K562 (cell line): ENCODE results near the gene FOXM1. TPM values are rescaled to one million over a fixed set of nuclear protein-coding genes. Genes with fewer than 3 reads are reported as not detected.

Experiments
- ATAC-seq: fragments of 200-7000 bp; cut with Tn5 transposase; 3 replicates; pipeline ENCODE4 v1.9.1; 2020; ENCODE audit warnings: moderate library complexity
- BruUV-seq: library from RNA; stranded (reverse); fragments of 400-500 nt; replicated peaks from 2 replicates; lab custom pipeline; 2021; lab: Mats Ljungman, UMichigan
- CTCF ChIA-PET: fragments of 300-600 bp; formaldehyde crosslinking; extraction: SDS; loops from one replicate; lab custom pipeline; 2021; ENCODE audit warnings: low intra/inter-chr PET ratio; lab: Yijun Ruan, JAX
- POLR2A ChIA-PET: fragments of 300-600, 350-650 bp; sonication (Branson Sonifier 250); formaldehyde crosslinking; extraction: SDS; loops from one replicate; lab custom pipeline; 2021; ENCODE audit warnings: antibody characterized with exemption, inconsistent platforms; lab: Yijun Ruan, JAX
- DNase-seq, 4 experiments: peaks; one replicate each; pipeline versions ENCODE4 v3.0.0 to v3.0.0-alpha.2; 2011 to 2018; ENCODE audit warnings: low spot score in 3 of 4, mixed read lengths in 3 of 4; ENCODE audit errors: extremely low read depth in 1 of 4
- FAIRE-seq: peaks from 2 replicates; lab custom pipeline; 2011; peaks lifted over from hg19 to GRCh38; lab: Jason Lieb, UNC
- H2AFZ ChIP-seq: 2 replicates; pipeline ENCODE4 v1.6.0; 2011; ENCODE audit warnings: low read depth, low read length, control low read depth, inconsistent platforms
- H3K27ac ChIP-seq: fragments of 200-600 bp; 3 replicates; pipeline ENCODE4 v1.8.0; 2011; ENCODE audit warnings: low read depth, mild to moderate bottlenecking, control low read depth, inconsistent platforms, low read length, moderate library complexity, mixed read lengths; ENCODE audit errors: extremely low read depth
- H3K27me3 ChIP-seq, 2 experiments: fragments of 300-600 bp in 1 of 2; 2 replicates in 1 of 2; 3 replicates in 1 of 2; pipeline versions ENCODE4 v1.6.0 to v1.8.0; 2011; ENCODE audit warnings: inconsistent platforms in 2 of 2, low read length in 2 of 2, mild to moderate bottlenecking in 1 of 2, mixed read lengths in 1 of 2, moderate library complexity in 1 of 2; ENCODE audit not compliant: control insufficient read depth in 2 of 2, insufficient read depth in 2 of 2
- H3K36me3 ChIP-seq: fragments of 300-600 bp; 3 replicates; pipeline ENCODE4 v1.8.0; 2011; ENCODE audit warnings: mild to moderate bottlenecking, low read length, inconsistent platforms; ENCODE audit not compliant: control insufficient read depth, insufficient read depth
- H3K4me1 ChIP-seq, 2 experiments: fragments of 200-600 bp in 1 of 2; replicated peaks in 1 of 2; 2 replicates in 1 of 2; 3 replicates in 1 of 2; pipeline versions ENCODE4 v1.5.1 to v1.8.0; 2011; ENCODE audit warnings: inconsistent platforms in 2 of 2, low read length in 2 of 2, mild to moderate bottlenecking in 1 of 2, mixed read lengths in 1 of 2, moderate library complexity in 1 of 2; ENCODE audit not compliant: control insufficient read depth in 2 of 2, insufficient read depth in 2 of 2
- H3K4me2 ChIP-seq: 2 replicates; pipeline ENCODE4 v1.6.1; 2011; ENCODE audit warnings: low read length, control low read depth, inconsistent platforms, mixed read lengths; ENCODE audit not compliant: insufficient read depth
- H3K4me3 ChIP-seq: fragments of 200-600 bp; sonication (generic), shearing (Covaris generic); 2 replicates; pipeline ENCODE4 v1.5.1; 2016; ENCODE audit warnings: control low read depth, inconsistent platforms
- H3K79me2 ChIP-seq: fragments of 200-600 bp; 3 replicates; pipeline ENCODE4 v1.8.0; 2011; ENCODE audit warnings: low read length, inconsistent platforms; ENCODE audit not compliant: control insufficient read depth, insufficient read depth
- H3K9ac ChIP-seq, 2 experiments: 2 replicates each; pipeline versions ENCODE4 v1.6.0 to v1.6.1; 2011; ENCODE audit warnings: low read depth in 2 of 2, low read length in 2 of 2, control low read depth in 1 of 2, inconsistent platforms in 1 of 2, mild to moderate bottlenecking in 1 of 2, mixed read lengths in 1 of 2; ENCODE audit not compliant: insufficient read depth in 1 of 2
- H3K9me1 ChIP-seq: one replicate; pipeline ENCODE4 v1.6.0; 2011; ENCODE audit warnings: inconsistent platforms, mild to moderate bottlenecking, low read length, moderate library complexity; ENCODE audit not compliant: control insufficient read depth, insufficient read depth
- H3K9me3 ChIP-seq: replicated peaks from 2 replicates; pipeline ENCODE4 v1.5.1; 2011; ENCODE audit warnings: low read depth, low read length, inconsistent platforms; ENCODE audit not compliant: control insufficient read depth, insufficient read depth
- H4K20me1 ChIP-seq: replicated peaks from 2 replicates; pipeline ENCODE4 v1.6.1; 2011; ENCODE audit warnings: low read length, inconsistent platforms, mixed read lengths; ENCODE audit not compliant: control insufficient read depth, insufficient read depth
- ARID1B ChIP-seq: fragments of 450-650 bp; IDR thresholded peaks from 2 replicates; pipeline ENCODE4 v1.6.1; 2016; ENCODE audit warnings: antibody characterized with exemption, mild to moderate bottlenecking, inconsistent platforms
- ARID2 ChIP-seq: fragments of 450-650 bp; IDR thresholded peaks from 2 replicates; pipeline ENCODE4 v1.6.1; 2017; ENCODE audit warnings: antibody characterized with exemption, mild to moderate bottlenecking
- BCLAF1 ChIP-seq, 2 experiments: fragments of 450-650 bp in 1 of 2; IDR thresholded peaks; 2 replicates each; pipeline ENCODE4 v1.6.1; 2011 to 2017; ENCODE audit warnings: low read depth in 2 of 2, antibody characterized with exemption in 1 of 2, borderline replicate concordance in 1 of 2, low read length in 1 of 2, mild to moderate bottlenecking in 1 of 2, mixed read lengths in 1 of 2; ENCODE audit not compliant: control insufficient read depth in 1 of 2
- CBFA2T3 ChIP-seq: fragments of 450-650 bp; IDR thresholded peaks from 2 replicates; pipeline ENCODE4 v1.6.1; 2017
- CEBPB ChIP-seq: fragments of 450-650 bp; IDR thresholded peaks from 2 replicates; pipeline ENCODE4 v1.6.1; 2016; ENCODE audit warnings: missing genetic modification characterization, missing compliant biosample characterization
- DNMT1 ChIP-seq: fragments of 450-650 bp; IDR thresholded peaks from 2 replicates; pipeline ENCODE4 v1.6.1; 2016; ENCODE audit warnings: antibody characterized with exemption, mild to moderate bottlenecking
- E2F5 ChIP-seq: sonication (generic); formaldehyde crosslinking; IDR thresholded peaks from 2 replicates; pipeline ENCODE4 v1.8.0; 2022; ENCODE audit warnings: mild to moderate bottlenecking, missing genetic modification reagents
- GABPB2 ChIP-seq: fragments of 250-450 bp; sonication (Bioruptor Pico); conservative IDR thresholded peaks from 2 replicates; pipeline ENCODE4 v1.5.1; 2021; ENCODE audit warnings: mild to moderate bottlenecking
- HDAC3 ChIP-seq: fragments of 450-650 bp; IDR thresholded peaks from 2 replicates; pipeline ENCODE4 v1.6.1; 2018; ENCODE audit warnings: borderline replicate concordance, mild to moderate bottlenecking, moderate library complexity; ENCODE audit not compliant: partially characterized antibody
- STAT5A ChIP-seq: IDR thresholded peaks from 2 replicates; pipeline ENCODE4 v1.6.1; 2012; ENCODE audit warnings: low read length, inconsistent platforms, borderline replicate concordance
- TAF7 ChIP-seq: fragments of 450-650 bp; IDR thresholded peaks from 2 replicates; pipeline ENCODE4 v1.6.1; 2016; ENCODE audit warnings: missing genetic modification characterization, missing compliant biosample characterization
- TCF3 ChIP-seq: sonication (generic); formaldehyde crosslinking; IDR thresholded peaks from 2 replicates; pipeline ENCODE4 v1.4.0; 2020; ENCODE audit warnings: mild to moderate bottlenecking, missing genetic modification reagents
- ZC3H8 ChIP-seq: fragments of 450-650 bp; IDR thresholded peaks from 2 replicates; pipeline ENCODE4 v1.6.1; 2017
- ZNF316 ChIP-seq: fragments of 450-650 bp; IDR thresholded peaks from 2 replicates; pipeline ENCODE4 v1.6.1; 2016
- WGBS: fragments of 100-300 bp; shearing (Covaris generic); methylation state at CpG from one replicate; pipeline ENCODE4 v1.1.6; 2016; ENCODE audit warnings: low coverage, mixed read lengths; ENCODE audit not compliant: insufficient coverage; ENCODE audit errors: missing lambda C conversion rate; 5-methylcytosine and 5-hydroxymethylcytosine counted together
- in situ Hi-C: fragments of 300-500 bp; cut with MboI; formaldehyde crosslinking; loops from 4 replicates; pipeline ENCODE4 v1.15.0; 2018; ENCODE audit warnings: inconsistent platforms, mixed read lengths
- intact Hi-C: fragments of 100-400 bp; cut with micrococcal nuclease; formaldehyde crosslinking; loops from 2 replicates; pipeline ENCODE4 v1.14.2; 2022
- polyA plus RNA-seq, 8 experiments: library from polyadenylated mRNA; depleted of rRNA in 4 of 8; stranded (reverse) in 5 of 8; unstranded in 3 of 8; fragments of >200 nt; fragmentation: Nextera tagmentation in 2 of 8; fragmentation: Illumina TruSeq in 1 of 8; extraction: Ambion mirVana in 2 of 8; extraction: Trizol in 1 of 8; gene quantifications; 2 replicates each; pipeline versions ENCODE4 v1.2.1 to v1.2.3, GENCODE V29; 2011 to 2014; ENCODE audit warnings: inconsistent platforms in 1 of 8, missing spikeins in 1 of 8
- total RNA-seq, 7 experiments: library from RNA; depleted of rRNA in 6 of 7; stranded (reverse); fragments of >200 nt in 6 of 7; fragmentation: Illumina TruSeq in 2 of 7; extraction: Trizol in 2 of 7; gene quantifications; 2 replicates each; pipeline versions ENCODE4 v1.2.1 to v1.2.3, GENCODE V29; 2011 to 2021; ENCODE audit warnings: low replicate concordance in 1 of 7

Gene FOXM1
- total and polyA plus RNA-seq, 9 of the 15 experiments (the other 6 are each of a cell fraction or from before 2014, with no cell fraction given) = 8.9 to 46.9 (median 17.2) TPM

DNA sequence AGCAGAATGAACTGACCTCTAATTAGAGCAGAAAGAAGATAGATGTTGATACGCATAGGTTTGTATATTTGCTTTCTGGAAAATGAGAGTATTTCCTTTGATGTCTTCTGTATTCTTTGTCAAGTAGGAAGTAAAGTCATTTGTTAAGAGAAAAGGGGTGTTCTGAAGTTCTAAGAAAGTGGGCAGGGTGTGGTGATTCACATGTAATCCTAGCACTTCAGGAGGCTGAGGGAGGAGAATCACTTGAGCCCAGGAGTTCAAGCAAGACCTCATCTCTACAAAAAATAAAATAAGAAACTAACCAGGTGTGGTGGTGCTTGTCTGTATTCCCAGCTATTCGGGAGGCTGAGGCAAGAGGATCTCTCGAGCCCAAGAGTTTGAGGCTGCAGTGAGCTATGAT, 2.9 kb upstream of the FOXM1 start:
- Histone ChIP-seq H3K9me3 (no peaks in the 10 kb centered on the region), H3K4me2 (no peak overlapping the region), H3K9me1 (no peaks in the 10 kb centered on the region), H3K4me1 (peaks cover 7 to 12% of the 10 kb centered on the region in 2 experiments; a peak in 4 of 5 replicates), H4K20me1 (no peaks in the 10 kb centered on the region), H3K27me3 (no peaks in the 10 kb centered on the region), H3K79me2 (peaks cover 51% of the 10 kb centered on the region), H3K4me3 (no peak overlapping the region), H3K36me3 (peaks cover 2% of the 10 kb centered on the region; the same call in 2 of the 3 replicates), H3K9ac (no peak overlapping the region), H2AFZ (no peak overlapping the region), H3K27ac (no peak overlapping the region)
- DNase-seq = peak in 1 of 4 experiments; percentile 47
- BruUV-seq = no TSS peak
- 62% methylated on average over 3 of the region's 3 CpGs for WGBS
- CTCF ChIA-PET = no interaction called here
- no peak for TF ChIP-seq ZNF316
- no peak for TF ChIP-seq ZC3H8
- TF ChIP-seq ARID1B = peak; percentile 16; the same call in 1 of the 2 replicates
- TF ChIP-seq TAF7 (tag) = no peak
- no peak for TF ChIP-seq DNMT1
- peak; percentile 37; the same call in 1 of the 2 replicates for TF ChIP-seq STAT5A
- TF ChIP-seq HDAC3 = no peak
- no peak for TF ChIP-seq CEBPB
- no peak for TF ChIP-seq GABPB2 (CRISPR knock-in tag)
- TF ChIP-seq CBFA2T3 = 0 out of 2 replicates have a peak, but pooled peaks have one; percentile 19
- no peak for TF ChIP-seq BCLAF1 (IDR thresholded peaks at IDR 0.05; ENCODE audit: borderline replicate concordance in 1 of 2, control insufficient read depth in 1 of 2, low read depth in 2 of 2, low read length in 1 of 2)
- no peak for TF ChIP-seq ARID2
- no peak for TF ChIP-seq E2F5 (CRISPR knock-in tag)
- 0 out of 2 replicates have a peak, but pooled peaks have one; percentile 25 for TF ChIP-seq TCF3 (CRISPR knock-in tag)
- intact Hi-C loops = no loop called here
- no peak for ATAC-seq
- in situ Hi-C loops = loop anchor here (10.0 kb wide), 1 partner anchor 155 kb away; no protein-coding TSS in a partner anchor
- POLR2A ChIA-PET = interaction anchor here (2.3 kb wide), 1 partner anchor 11 kb away, joined by 13 read pairs; the partner anchor contains the start of gene TULP3
- no peak for FAIRE-seq
